IMR-90 (cell line): ENCODE measurements around the gene LPCAT2. TPM values are rescaled to one million over a fixed set of nuclear protein-coding genes. Genes with fewer than 3 reads are reported as not detected.

Experiments
- ATAC-seq: fragments of 200-7000 bp; cut with Tn5 transposase; 2 replicates; pipeline ENCODE4 v1.9.1; 2020; ENCODE audit warnings: low read depth, mild to moderate bottlenecking, moderate library complexity
- BruUV-seq: library from RNA; stranded (reverse); fragments of 400-500 nt; replicated peaks from 2 replicates; lab custom pipeline; 2021; lab: Mats Ljungman, UMichigan
- CTCF ChIA-PET: fragments of 300-600 bp; formaldehyde crosslinking; extraction: SDS; loops from one replicate; lab custom pipeline; 2021; ENCODE audit warnings: antibody characterized with exemption; lab: Yijun Ruan, JAX
- POLR2A ChIA-PET: fragments of 300-600 bp; sonication (Branson Sonifier 250); formaldehyde crosslinking; loops from one replicate; lab custom pipeline; 2022; ENCODE audit warnings: antibody characterized with exemption; ENCODE audit not compliant: unreplicated experiment; lab: Charles Lee
- DNase-seq: peaks from one replicate; pipeline ENCODE4 v3.0.0; 2013
- H2AFZ ChIP-seq: replicated peaks from 2 replicates; pipeline ENCODE3; 2013; ENCODE audit warnings: low read length, mild to moderate bottlenecking; ENCODE audit not compliant: poor library complexity
- H2AK5ac ChIP-seq: 2 replicates; pipeline ENCODE4 v1.6.1; 2013; ENCODE audit warnings: low read depth, low read length, inconsistent platforms
- H2AK9ac ChIP-seq: replicated peaks from 2 replicates; pipeline ENCODE3; 2013; ENCODE audit warnings: mild to moderate bottlenecking, low read depth, low read length, moderate library complexity; ENCODE audit not compliant: poor library complexity
- H2BK120ac ChIP-seq: 2 replicates; pipeline ENCODE4 v1.6.1; 2013; ENCODE audit warnings: low read depth, low read length, inconsistent platforms
- H2BK15ac ChIP-seq: 3 replicates; pipeline ENCODE4 v1.6.1; 2013; ENCODE audit warnings: low read depth, low read length, inconsistent platforms
- H2BK20ac ChIP-seq: 2 replicates; pipeline ENCODE4 v1.6.1; 2013; ENCODE audit warnings: low read depth, mild to moderate bottlenecking, inconsistent platforms, low read length, moderate library complexity
- H2BK5ac ChIP-seq: 2 replicates; pipeline ENCODE4 v1.6.1; 2013; ENCODE audit warnings: mild to moderate bottlenecking, low read depth, low read length, inconsistent platforms; ENCODE audit not compliant: poor library complexity, severe bottlenecking
- H3K14ac ChIP-seq: replicated peaks from 2 replicates; pipeline ENCODE4 v1.6.1; 2013; ENCODE audit warnings: low read depth, low read length, inconsistent platforms
- H3K18ac ChIP-seq: 2 replicates; pipeline ENCODE4 v1.6.1; 2013; ENCODE audit warnings: low read depth, low read length, control low read depth
- H3K23ac ChIP-seq: 2 replicates; pipeline ENCODE4 v1.6.1; 2013; ENCODE audit warnings: low read depth, low read length, inconsistent platforms
- H3K27ac ChIP-seq: 2 replicates; pipeline ENCODE4 v1.5.1; 2013; ENCODE audit warnings: mild to moderate bottlenecking, control low read depth, low read length; ENCODE audit not compliant: insufficient read depth
- H3K27me3 ChIP-seq: 2 replicates; pipeline ENCODE4 v1.6.1; 2013; ENCODE audit warnings: low read length; ENCODE audit not compliant: control insufficient read depth, insufficient read depth
- H3K36me3 ChIP-seq: 2 replicates; pipeline ENCODE4 v1.6.1; 2013; ENCODE audit warnings: low read length, mixed read lengths; ENCODE audit not compliant: control insufficient read depth, insufficient read depth
- H3K4ac ChIP-seq: 2 replicates; pipeline ENCODE4 v1.6.1; 2013; ENCODE audit warnings: low read depth, low read length, inconsistent platforms
- H3K4me1 ChIP-seq: 2 replicates; pipeline ENCODE4 v1.6.1; 2013; ENCODE audit warnings: low read length, mixed read lengths; ENCODE audit not compliant: control insufficient read depth, insufficient read depth
- H3K4me2 ChIP-seq: 2 replicates; pipeline ENCODE4 v1.6.1; 2013; ENCODE audit warnings: low read depth, mild to moderate bottlenecking, control low read depth, low read length, moderate library complexity
- H3K4me3 ChIP-seq: 2 replicates; pipeline ENCODE4 v1.5.1; 2013; ENCODE audit warnings: low read depth, mild to moderate bottlenecking, control low read depth, low read length, moderate library complexity; ENCODE audit not compliant: insufficient read depth
- H3K56ac ChIP-seq: 2 replicates; pipeline ENCODE4 v1.6.1; 2013; ENCODE audit warnings: low read length, inconsistent platforms; ENCODE audit not compliant: insufficient read depth; ENCODE audit errors: extremely low read depth
- H3K79me1 ChIP-seq, 2 experiments: 2 replicates each; pipeline ENCODE4 v1.6.1; 2013; ENCODE audit warnings: low read length in 2 of 2, inconsistent platforms in 1 of 2, low read depth in 1 of 2
- H3K9ac ChIP-seq: 2 replicates; pipeline ENCODE4 v1.6.1; 2013; ENCODE audit warnings: low read depth, low read length, control low read depth
- H3K9me1 ChIP-seq: 2 replicates; pipeline ENCODE4 v1.6.1; 2013; ENCODE audit warnings: low read length, inconsistent platforms; ENCODE audit not compliant: insufficient read depth
- H3K9me3 ChIP-seq: 2 replicates; pipeline ENCODE4 v1.6.1; 2013; ENCODE audit warnings: low read length; ENCODE audit not compliant: control insufficient read depth, insufficient read depth
- H4K20me1 ChIP-seq: 2 replicates; pipeline ENCODE4 v1.6.1; 2013; ENCODE audit warnings: low read length, inconsistent platforms; ENCODE audit not compliant: insufficient read depth
- H4K5ac ChIP-seq: 2 replicates; pipeline ENCODE4 v1.6.1; 2013; ENCODE audit warnings: mild to moderate bottlenecking, low read depth, low read length, control low read depth
- H4K8ac ChIP-seq, 2 experiments: 2 replicates each; pipeline ENCODE4 v1.6.1; 2013; ENCODE audit warnings: low read depth in 2 of 2, low read length in 2 of 2, control low read depth in 1 of 2, inconsistent platforms in 1 of 2
- H4K91ac ChIP-seq: 2 replicates; pipeline ENCODE4 v1.6.1; 2013; ENCODE audit warnings: low read depth, low read length, inconsistent platforms; ENCODE audit not compliant: insufficient read depth
- FOS ChIP-seq: fragments of 150-350 bp; IDR thresholded peaks from 2 replicates; pipeline ENCODE4 v1.6.1; 2016; ENCODE audit warnings: low read depth, low read length
- MAZ ChIP-seq: IDR thresholded peaks from 2 replicates; pipeline ENCODE4 v1.6.1; 2012; ENCODE audit warnings: low read depth, mild to moderate bottlenecking, low read length, improper control_type of control experiment, moderate library complexity, borderline replicate concordance
- MXI1 ChIP-seq: IDR thresholded peaks from 2 replicates; pipeline ENCODE4 v1.6.1; 2012; ENCODE audit warnings: low read depth, mild to moderate bottlenecking, low read length, moderate library complexity, borderline replicate concordance
- RCOR1 ChIP-seq: IDR thresholded peaks from 2 replicates; pipeline ENCODE4 v1.6.1; 2012; ENCODE audit warnings: mild to moderate bottlenecking, low read length, improper control_type of control experiment; ENCODE audit not compliant: insufficient replicate concordance
- RFX5 ChIP-seq: IDR thresholded peaks from 2 replicates; pipeline ENCODE4 v1.8.0; 2012; ENCODE audit warnings: low read depth, mild to moderate bottlenecking, low read length, moderate library complexity
- WGBS, 2 experiments: methylation state at CpG; one replicate each; pipeline versions ENCODE4 v1.1.5 to v1.1.7; 2013; ENCODE audit warnings: missing lambda C conversion rate in 2 of 2; ENCODE audit not compliant: insufficient read length in 1 of 2; ENCODE audit errors: extremely low coverage in 2 of 2; 5-methylcytosine and 5-hydroxymethylcytosine counted together
- dilution Hi-C: fragments of 300-500 bp; cut with HindIII; formaldehyde crosslinking; loops from one replicate; pipeline ENCODE4 v1.14.3; 2018; ENCODE audit warnings: low sequenced_read_pairs; ENCODE audit not compliant: unreplicated experiment
- in situ Hi-C: fragments of 300-500 bp; cut with MboI; formaldehyde crosslinking; loops from 3 replicates; pipeline ENCODE4 v1.14.3; 2019; ENCODE audit warnings: low sequenced_read_pairs, inconsistent platforms, mixed read lengths
- intact Hi-C: fragments of 100-400 bp; cut with micrococcal nuclease; formaldehyde crosslinking; loops from 2 replicates; pipeline ENCODE4 v1.10.0; 2022
- polyA plus RNA-seq, 3 experiments: library from polyadenylated mRNA; depleted of rRNA; stranded (reverse); fragments of >200 nt; gene quantifications; 2 replicates each; pipeline ENCODE4 v1.2.3, GENCODE V29; 2012; ENCODE audit warnings: low replicate concordance in 1 of 3
- total RNA-seq: library from RNA; depleted of rRNA; stranded (reverse); fragments of >200 nt; gene quantifications from 2 replicates; pipeline ENCODE4 v1.2.3, GENCODE V29; 2012
- TF ChIP-seq, protein P1 (sequence below): fragments of 150-350 bp; IDR thresholded peaks from 2 replicates; pipeline ENCODE4 v1.6.1; 2017; ENCODE audit warnings: mild to moderate bottlenecking, antibody characterized with exemption, low read length, low read depth
- TF ChIP-seq, protein P2 (sequence below): conservative IDR thresholded peaks from 2 replicates; pipeline ENCODE4 v1.5.1; 2012; ENCODE audit warnings: mild to moderate bottlenecking, low read depth, low read length, improper control_type of control experiment
- TF ChIP-seq, protein P3 (sequence below): fragments of 150-350 bp; IDR thresholded peaks from 2 replicates; pipeline ENCODE4 v1.6.1; 2016; ENCODE audit warnings: low read depth, mild to moderate bottlenecking, low read length, moderate library complexity, borderline replicate concordance

LPCAT2 gene
- total and polyA plus RNA-seq, 2 of the 4 experiments (the other 2 are of a cell fraction) = 8.6 to 8.7 TPM

DNA sequence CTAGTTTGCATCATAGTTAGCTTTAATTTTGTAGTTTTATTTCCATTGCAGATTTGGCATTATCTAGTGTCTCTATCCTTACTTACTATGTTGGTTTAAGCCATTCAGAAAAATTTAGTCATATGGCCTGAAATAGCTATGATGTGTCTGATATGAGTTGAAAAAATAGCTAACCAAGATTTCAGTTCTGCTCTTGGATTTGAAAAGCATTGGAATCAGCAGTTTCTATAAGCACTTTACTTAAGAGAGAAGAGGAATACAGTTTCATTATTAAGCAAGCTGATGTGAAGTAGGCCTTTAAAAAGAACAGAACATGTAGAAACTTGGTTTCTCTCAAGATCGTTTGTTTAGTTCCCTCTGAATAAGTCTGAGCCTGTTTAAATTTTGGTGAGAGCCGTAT is 25.9 kb downstream of the LPCAT2 start:
- H4K20me1 ChIP-seq = no peaks in the 10 kb centered on the region
- no peak for ATAC-seq
- in situ Hi-C loops = no loop called here
- no peak overlapping the region for H3K18ac ChIP-seq
- no peak overlapping the region for H3K4me3 ChIP-seq
- no CpG with 5 or more reads among the region's 2 CpGs for WGBS, 2 experiments
- no peak overlapping the region for H3K4me2 ChIP-seq
- BruUV-seq = no TSS peak
- no peaks in the 10 kb centered on the region for H3K9me3 ChIP-seq
- no peak overlapping the region for H2BK15ac ChIP-seq
- no peak overlapping the region for H2BK5ac ChIP-seq
- no peak overlapping the region for H3K4ac ChIP-seq
- no peak overlapping the region for H4K91ac ChIP-seq
- no peak overlapping the region for H2AK9ac ChIP-seq
- dilution Hi-C loops = no loop called here
- H3K23ac ChIP-seq = no peak overlapping the region
- intact Hi-C loops = no loop called here
- H3K9me1 ChIP-seq = no peaks in the 10 kb centered on the region
- no peaks in the 10 kb centered on the region; a peak in 1 of 4 replicates for H3K79me1 ChIP-seq
- H3K4me1 ChIP-seq = no peaks in the 10 kb centered on the region; the same call in 1 of the 2 replicates
- H2BK20ac ChIP-seq = no peak overlapping the region
- no peak overlapping the region for H2AFZ ChIP-seq
- no peak overlapping the region for H3K56ac ChIP-seq
- TF ChIP-seq, protein P1, sequence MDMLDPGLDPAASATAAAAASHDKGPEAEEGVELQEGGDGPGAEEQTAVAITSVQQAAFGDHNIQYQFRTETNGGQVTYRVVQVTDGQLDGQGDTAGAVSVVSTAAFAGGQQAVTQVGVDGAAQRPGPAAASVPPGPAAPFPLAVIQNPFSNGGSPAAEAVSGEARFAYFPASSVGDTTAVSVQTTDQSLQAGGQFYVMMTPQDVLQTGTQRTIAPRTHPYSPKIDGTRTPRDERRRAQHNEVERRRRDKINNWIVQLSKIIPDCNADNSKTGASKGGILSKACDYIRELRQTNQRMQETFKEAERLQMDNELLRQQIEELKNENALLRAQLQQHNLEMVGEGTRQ = no peak
- TF ChIP-seq RCOR1 = no peak
- TF ChIP-seq FOS = no peak
- TF ChIP-seq, protein P2, sequence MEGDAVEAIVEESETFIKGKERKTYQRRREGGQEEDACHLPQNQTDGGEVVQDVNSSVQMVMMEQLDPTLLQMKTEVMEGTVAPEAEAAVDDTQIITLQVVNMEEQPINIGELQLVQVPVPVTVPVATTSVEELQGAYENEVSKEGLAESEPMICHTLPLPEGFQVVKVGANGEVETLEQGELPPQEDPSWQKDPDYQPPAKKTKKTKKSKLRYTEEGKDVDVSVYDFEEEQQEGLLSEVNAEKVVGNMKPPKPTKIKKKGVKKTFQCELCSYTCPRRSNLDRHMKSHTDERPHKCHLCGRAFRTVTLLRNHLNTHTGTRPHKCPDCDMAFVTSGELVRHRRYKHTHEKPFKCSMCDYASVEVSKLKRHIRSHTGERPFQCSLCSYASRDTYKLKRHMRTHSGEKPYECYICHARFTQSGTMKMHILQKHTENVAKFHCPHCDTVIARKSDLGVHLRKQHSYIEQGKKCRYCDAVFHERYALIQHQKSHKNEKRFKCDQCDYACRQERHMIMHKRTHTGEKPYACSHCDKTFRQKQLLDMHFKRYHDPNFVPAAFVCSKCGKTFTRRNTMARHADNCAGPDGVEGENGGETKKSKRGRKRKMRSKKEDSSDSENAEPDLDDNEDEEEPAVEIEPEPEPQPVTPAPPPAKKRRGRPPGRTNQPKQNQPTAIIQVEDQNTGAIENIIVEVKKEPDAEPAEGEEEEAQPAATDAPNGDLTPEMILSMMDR = no peak
- TF ChIP-seq MXI1 = no peak
- no peak for TF ChIP-seq MAZ
- TF ChIP-seq, protein P3, sequence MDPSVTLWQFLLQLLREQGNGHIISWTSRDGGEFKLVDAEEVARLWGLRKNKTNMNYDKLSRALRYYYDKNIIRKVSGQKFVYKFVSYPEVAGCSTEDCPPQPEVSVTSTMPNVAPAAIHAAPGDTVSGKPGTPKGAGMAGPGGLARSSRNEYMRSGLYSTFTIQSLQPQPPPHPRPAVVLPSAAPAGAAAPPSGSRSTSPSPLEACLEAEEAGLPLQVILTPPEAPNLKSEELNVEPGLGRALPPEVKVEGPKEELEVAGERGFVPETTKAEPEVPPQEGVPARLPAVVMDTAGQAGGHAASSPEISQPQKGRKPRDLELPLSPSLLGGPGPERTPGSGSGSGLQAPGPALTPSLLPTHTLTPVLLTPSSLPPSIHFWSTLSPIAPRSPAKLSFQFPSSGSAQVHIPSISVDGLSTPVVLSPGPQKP = no peak
- TF ChIP-seq RFX5 = no peak
- no peak overlapping the region for H3K27ac ChIP-seq
- H4K5ac ChIP-seq = no peak overlapping the region
- no peak overlapping the region for H3K14ac ChIP-seq
- H3K9ac ChIP-seq = no peak overlapping the region
- H3K36me3 ChIP-seq = no peaks in the 10 kb centered on the region; the same call in 1 of the 2 replicates
- ChIA-PET CTCF (no interaction called here), POLR2A (no interaction called here)
- no peak overlapping the region for H2BK120ac ChIP-seq
- DNase-seq = no peak
- no peak overlapping the region for H4K8ac ChIP-seq
- no peaks in the 10 kb centered on the region for H3K27me3 ChIP-seq
- H2AK5ac ChIP-seq = no peak overlapping the region
